LNCaP clone FGC (cell line): ENCODE results near the gene IRX4.
"Not testable (repeated sequence)": the region's sequence is repeated elsewhere in the genome, so short reads cannot be mapped to it uniquely, and the experiment has no call there.

Experiments used
- DNase-seq: peaks from one replicate; pipeline ENCODE4 v3.0.0-alpha.2; 2011; ENCODE audit warnings: low read depth
- H3K4me3 ChIP-seq: 2 replicates; pipeline ENCODE4 v1.5.1; 2011; ENCODE audit warnings: mild to moderate bottlenecking, low read depth, low read length, control low read depth
- CTCF ChIP-seq: IDR thresholded peaks from 2 replicates; pipeline ENCODE4 v1.5.1; 2012; ENCODE audit warnings: mild to moderate bottlenecking; ENCODE audit not compliant: control insufficient read depth, insufficient read depth; ENCODE audit errors: extremely low read depth

Gene IRX4

GRCh38 chr5:1847056-1847455, 35.7 kb downstream of the IRX4 start:
- no peak for TF ChIP-seq CTCF
- no peak for DNase-seq
- H3K4me3 ChIP-seq, result no peak overlapping the region

- DNase-seq, result no peak
- H3K4me3 ChIP-seq, result no peak overlapping the region
- no peak for TF ChIP-seq CTCF
Observed at GRCh38 chr5:1846583-1846982, 36.1 kb downstream of the IRX4 start.

- DNase-seq, result no peak
- H3K4me3 ChIP-seq, result no peak overlapping the region
- TF ChIP-seq CTCF, result no peak
Observed at GRCh38 chr5:1845696-1846095, 37.0 kb downstream of the IRX4 start.

- no peak for DNase-seq
- TF ChIP-seq CTCF, result no peak
- no peak overlapping the region for H3K4me3 ChIP-seq
Observed at GRCh38 chr5:1844708-1845436, 37.9 kb downstream of the IRX4 start.

GRCh38 chr5:1843761-1844160, 39.0 kb downstream of the IRX4 start:
- not testable (repeated sequence) for H3K4me3 ChIP-seq, DNase-seq

- no peak for TF ChIP-seq CTCF
- DNase-seq, result peak; percentile 27
- H3K4me3 ChIP-seq, result no peak overlapping the region
Observed at GRCh38 chr5:1842004-1842819, 40.5 kb downstream of the IRX4 start.

- DNase-seq, result no peak
- no peak overlapping the region for H3K4me3 ChIP-seq
- no peak for TF ChIP-seq CTCF
Observed at GRCh38 chr5:1840741-1841521, 41.8 kb downstream of the IRX4 start.
